ENCODE data around the gene FRMD4A. TPM values are rescaled to one million over a fixed set of nuclear protein-coding genes. Genes with fewer than 3 reads are reported as not detected.
"Not testable (repeated sequence)": the region's sequence is repeated elsewhere in the genome, so short reads cannot be mapped to it uniquely, and the experiment has no call there.

Gene FRMD4A
- total RNA-seq, 1 experiment from 2014 or later, result 7.0 TPM

DNA sequence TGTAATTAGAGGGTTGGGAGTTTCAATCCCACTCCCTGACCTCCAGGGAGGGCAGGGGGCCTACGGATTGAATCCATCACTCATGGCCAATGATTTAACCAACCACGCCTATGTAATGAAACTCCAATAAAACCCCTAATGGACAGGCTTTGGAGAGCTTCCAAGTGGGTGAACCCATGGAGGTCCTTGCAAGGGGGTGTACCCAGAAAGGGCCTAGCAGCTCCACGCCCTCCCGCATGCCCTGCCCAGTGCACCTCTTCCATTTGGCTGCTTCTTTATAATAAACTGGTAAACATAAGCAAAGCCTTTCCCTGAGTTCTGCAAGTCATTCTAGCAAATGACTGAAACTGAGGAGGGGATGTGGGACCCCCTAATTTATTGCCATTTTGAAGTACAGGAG is 280.1 kb downstream of the FRMD4A start:
- TF ChIP-seq, protein P1, sequence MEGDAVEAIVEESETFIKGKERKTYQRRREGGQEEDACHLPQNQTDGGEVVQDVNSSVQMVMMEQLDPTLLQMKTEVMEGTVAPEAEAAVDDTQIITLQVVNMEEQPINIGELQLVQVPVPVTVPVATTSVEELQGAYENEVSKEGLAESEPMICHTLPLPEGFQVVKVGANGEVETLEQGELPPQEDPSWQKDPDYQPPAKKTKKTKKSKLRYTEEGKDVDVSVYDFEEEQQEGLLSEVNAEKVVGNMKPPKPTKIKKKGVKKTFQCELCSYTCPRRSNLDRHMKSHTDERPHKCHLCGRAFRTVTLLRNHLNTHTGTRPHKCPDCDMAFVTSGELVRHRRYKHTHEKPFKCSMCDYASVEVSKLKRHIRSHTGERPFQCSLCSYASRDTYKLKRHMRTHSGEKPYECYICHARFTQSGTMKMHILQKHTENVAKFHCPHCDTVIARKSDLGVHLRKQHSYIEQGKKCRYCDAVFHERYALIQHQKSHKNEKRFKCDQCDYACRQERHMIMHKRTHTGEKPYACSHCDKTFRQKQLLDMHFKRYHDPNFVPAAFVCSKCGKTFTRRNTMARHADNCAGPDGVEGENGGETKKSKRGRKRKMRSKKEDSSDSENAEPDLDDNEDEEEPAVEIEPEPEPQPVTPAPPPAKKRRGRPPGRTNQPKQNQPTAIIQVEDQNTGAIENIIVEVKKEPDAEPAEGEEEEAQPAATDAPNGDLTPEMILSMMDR (IDR thresholded peaks at IDR 0.05; ENCODE audit: unreplicated experiment), result no peak
- H3K4me3 Mint-ChIP-seq (ENCODE audit: low read depth, unreplicated experiment), result no peak overlapping the region
- peaks cover 46% of the 10 kb centered on the region for H3K4me1 Mint-ChIP-seq (ENCODE audit: low read depth, unreplicated experiment)
- CTCF ChIA-PET, result interaction anchor here (0.8 kb wide), 1 partner anchor 278 kb away, joined by 3 read pairs; no protein-coding TSS in a partner anchor
- H3K27ac Mint-ChIP-seq (ENCODE audit: unreplicated experiment), result peak overlapping the region; percentile 23
- intact Hi-C loops (cut with micrococcal nuclease; ENCODE audit: unreplicated experiment), result no loop called here
- no peaks in the 10 kb centered on the region for H3K36me3 Mint-ChIP-seq (ENCODE audit: insufficient read depth, unreplicated experiment)
- DNase-seq, result peak; percentile 30
- H3K27me3 Mint-ChIP-seq (ENCODE audit: unreplicated experiment), result no peaks in the 10 kb centered on the region
- peaks cover 9% of the 10 kb centered on the region for H3K9me3 Mint-ChIP-seq (ENCODE audit: low read depth, unreplicated experiment)
- BruUV-seq (replicated peaks), result no TSS peak

DNA sequence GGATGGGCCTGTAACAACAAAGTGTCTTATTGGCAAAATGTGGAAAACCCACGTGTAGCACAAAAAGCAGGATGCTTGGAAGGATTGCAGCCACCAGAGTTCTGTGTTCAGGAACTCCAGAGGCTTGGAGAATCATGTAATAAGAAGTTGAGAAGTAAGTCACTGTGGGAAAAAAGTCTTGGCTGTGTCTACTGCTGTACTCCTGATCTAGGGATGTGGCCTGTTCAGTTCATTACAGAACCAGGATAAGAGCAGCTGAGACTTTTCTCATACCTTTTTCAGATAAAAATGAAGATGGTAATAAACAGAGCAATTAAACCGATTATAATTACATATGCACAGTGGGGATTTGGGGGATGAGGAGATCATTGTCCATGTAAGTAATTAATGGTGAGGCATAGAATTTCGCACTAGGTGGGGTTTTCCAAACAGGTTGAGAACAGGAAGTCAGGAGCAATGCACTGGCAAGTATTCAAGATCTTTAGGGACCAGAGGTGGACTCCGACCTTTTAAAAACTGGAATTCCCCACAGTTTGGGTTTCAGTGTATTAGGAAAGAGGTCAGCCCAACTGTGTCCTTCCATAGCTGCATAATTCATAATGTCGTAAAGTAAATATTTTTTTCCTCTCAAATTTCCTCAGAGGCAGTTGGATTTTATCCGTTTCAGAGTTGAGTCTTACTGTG is 281.7 kb downstream of the FRMD4A start:
- intact Hi-C loops (cut with micrococcal nuclease; ENCODE audit: unreplicated experiment), result no loop called here
- TF ChIP-seq, protein P1 (IDR thresholded peaks at IDR 0.05; ENCODE audit: unreplicated experiment), result no peak
- peak overlapping the region; percentile 19 for H3K27ac Mint-ChIP-seq (ENCODE audit: unreplicated experiment)
- H3K36me3 Mint-ChIP-seq (ENCODE audit: insufficient read depth, unreplicated experiment), result no peaks in the 10 kb centered on the region
- DNase-seq, result peak; percentile 43
- H3K4me3 Mint-ChIP-seq (ENCODE audit: low read depth, unreplicated experiment), result peak overlapping the region; percentile 1
- BruUV-seq (replicated peaks), result no TSS peak
- no peaks in the 10 kb centered on the region for H3K27me3 Mint-ChIP-seq (ENCODE audit: unreplicated experiment)
- H3K9me3 Mint-ChIP-seq (ENCODE audit: low read depth, unreplicated experiment), result peaks cover 4% of the 10 kb centered on the region
- H3K4me1 Mint-ChIP-seq (ENCODE audit: low read depth, unreplicated experiment), result peaks cover 46% of the 10 kb centered on the region
- CTCF ChIA-PET, result no interaction called here

DNA sequence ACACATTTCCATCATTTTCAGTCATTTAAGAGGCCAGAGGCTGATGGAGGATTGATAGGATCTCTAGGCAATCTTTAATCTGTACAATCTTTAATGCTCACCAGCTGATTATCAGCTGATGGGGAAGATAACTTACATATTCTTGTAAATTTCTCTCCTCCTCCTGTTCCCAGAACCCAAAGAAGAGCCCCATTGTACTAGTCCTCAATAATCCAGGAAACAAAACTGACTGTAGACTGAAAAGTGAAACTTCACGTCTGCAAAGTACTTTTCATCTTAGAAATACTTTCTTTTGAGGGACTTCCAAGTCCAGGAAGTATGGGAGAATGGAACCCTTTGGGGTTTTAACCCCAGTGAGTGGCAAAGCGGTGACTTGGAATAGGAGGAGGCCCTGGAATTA is 283.3 kb downstream of the FRMD4A start:
- TF ChIP-seq, protein P1 (IDR thresholded peaks at IDR 0.05; ENCODE audit: unreplicated experiment), result no peak
- intact Hi-C loops (cut with micrococcal nuclease; ENCODE audit: unreplicated experiment), result no loop called here
- Mint-ChIP-seq H3K27me3 (ENCODE audit: unreplicated experiment) (no peaks in the 10 kb centered on the region), H3K27ac (ENCODE audit: unreplicated experiment) (peak overlapping the region; percentile 35), H3K4me1 (ENCODE audit: low read depth, unreplicated experiment) (peaks cover 46% of the 10 kb centered on the region), H3K36me3 (ENCODE audit: insufficient read depth, unreplicated experiment) (no peaks in the 10 kb centered on the region), H3K9me3 (ENCODE audit: low read depth, unreplicated experiment) (peaks cover 7% of the 10 kb centered on the region), H3K4me3 (ENCODE audit: low read depth, unreplicated experiment) (no peak overlapping the region)
- CTCF ChIA-PET, result no interaction called here
- no peak for DNase-seq
- no TSS peak for BruUV-seq (replicated peaks)

DNA sequence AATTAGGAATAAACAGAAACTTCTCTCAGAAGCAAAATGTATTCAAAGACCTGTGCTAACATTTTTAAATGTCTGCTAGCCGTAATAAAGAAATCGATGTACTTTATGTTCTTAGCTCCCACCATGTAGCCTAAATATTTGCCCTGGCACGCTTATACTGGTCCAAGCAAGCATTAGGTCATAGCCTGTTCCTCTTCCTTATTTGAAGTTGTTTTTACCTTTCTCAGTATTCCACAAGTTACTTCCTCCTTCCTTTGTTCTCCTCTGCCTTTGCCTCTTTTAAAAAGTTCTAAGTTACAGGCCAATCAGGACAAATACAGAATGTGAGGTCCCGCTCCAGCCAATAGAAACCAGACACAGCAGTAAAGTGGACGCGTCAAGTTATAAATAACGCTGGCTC is 288.7 kb downstream of the FRMD4A start:
- H3K4me3 Mint-ChIP-seq (ENCODE audit: low read depth, unreplicated experiment); BruUV-seq (replicated peaks); H3K9me3 Mint-ChIP-seq (ENCODE audit: low read depth, unreplicated experiment); H3K27ac Mint-ChIP-seq (ENCODE audit: unreplicated experiment); H3K27me3 Mint-ChIP-seq (ENCODE audit: unreplicated experiment); intact Hi-C loops (cut with micrococcal nuclease; ENCODE audit: unreplicated experiment); DNase-seq; H3K36me3 Mint-ChIP-seq (ENCODE audit: insufficient read depth, unreplicated experiment): not testable (repeated sequence)
- CTCF ChIA-PET, result interaction anchor here (0.6 kb wide), 1 partner anchor 1714 kb away, joined by 5 read pairs; no protein-coding TSS in a partner anchor
- peaks cover 10% of the 10 kb centered on the region for H3K4me1 Mint-ChIP-seq (ENCODE audit: low read depth, unreplicated experiment)
